ENCODE measurements around the gene TNNI3K. TPM values are rescaled to one million over a fixed set of nuclear protein-coding genes. Genes with fewer than 3 reads are reported as not detected.

The TNNI3K gene
- total and polyA plus RNA-seq, 9 donors = 0.73 to 2.6 (median 1.5) TPM; not detected in 1

- Histone ChIP-seq H3K36me3 (no peaks in the 10 kb centered on the region), H3K27ac (peak within 1 kb of the TSS in 1 of 2 donors; percentile 26), H3K27me3 (no peaks in the 10 kb centered on the region), H3K4me1 (ENCODE audit: insufficient read depth) (no peaks in the 10 kb centered on the region), H3K9me3 (no peaks in the 10 kb centered on the region), H3K4me3 (peak within 1 kb of the TSS; percentile 78)
- peak; percentile 93 to 98 (median 96) for DNase-seq
- TF ChIP-seq POLR2A (IDR thresholded peaks at IDR 0.05) (peak; percentile 73), EP300 (IDR thresholded peaks at IDR 0.05) (no peak)
- intact Hi-C loops (cut with DNase I) = no loop called here
- WGBS, 3 donors = 1 to 3% (median 2%) methylated on average over 41 of the region's 41 CpGs
Measured at GRCh38 chr1:74197657-74198552, 37.3 kb upstream of the TNNI3K start, which contains the start of the genes FPGT and LRRIQ3. TSS of gene FPGT (plus strand) at chr1:74198242. CDS start at chr1:74198279, 37 bp downstream. TSS of gene LRRIQ3 (minus strand) at chr1:74198176. CDS start at chr1:74183684, 14,492 bp downstream.

- Histone ChIP-seq H3K36me3 (no peaks in the 10 kb centered on the region), H3K27ac (no peak overlapping the region), H3K4me1 (ENCODE audit: insufficient read depth) (no peaks in the 10 kb centered on the region), H3K9me3 (no peaks in the 10 kb centered on the region), H3K4me3 (no peak overlapping the region), H3K27me3 (no peaks in the 10 kb centered on the region)
- 38 to 54% (median 38%) methylated on average over 5 of the region's 5 CpGs for WGBS, 3 donors
- no peak for DNase-seq
- TF ChIP-seq CTCF (IDR thresholded peaks at IDR 0.05) (no peak), EP300 (IDR thresholded peaks at IDR 0.05) (no peak)
- intact Hi-C loops (cut with DNase I) = no loop called here
Measured at GRCh38 chr1:74199504-74199903, 35.7 kb upstream of the TNNI3K start.

- no peaks in the 10 kb centered on the region for H3K27me3 ChIP-seq
- intact Hi-C loops (cut with DNase I) = no loop called here
- no peak overlapping the region for H3K4me3 ChIP-seq
- no peaks in the 10 kb centered on the region for H3K36me3 ChIP-seq
- no peak overlapping the region for H3K27ac ChIP-seq
- DNase-seq = no peak
- H3K4me1 ChIP-seq (ENCODE audit: insufficient read depth) = no peaks in the 10 kb centered on the region
- WGBS, 3 donors = 36 to 59% (median 59%) methylated on average over 2 of the region's 2 CpGs
- H3K9me3 ChIP-seq = no peaks in the 10 kb centered on the region
- no peak for TF ChIP-seq CTCF (IDR thresholded peaks at IDR 0.05)
- TF ChIP-seq EP300 (IDR thresholded peaks at IDR 0.05) = no peak
- TF ChIP-seq POLR2A (IDR thresholded peaks at IDR 0.05) = no peak
Measured at GRCh38 chr1:74205266-74205665, 29.9 kb upstream of the TNNI3K start.

- Histone ChIP-seq H3K4me3 (no peak overlapping the region), H3K27ac (no peak overlapping the region), H3K9me3 (no peaks in the 10 kb centered on the region), H3K36me3 (no peaks in the 10 kb centered on the region), H3K27me3 (no peaks in the 10 kb centered on the region), H3K4me1 (ENCODE audit: insufficient read depth) (no peaks in the 10 kb centered on the region)
- no peak for DNase-seq
- 93 to 96% (median 94%) methylated on average over 1 of the region's 1 CpG for WGBS, 3 donors
- no peak for TF ChIP-seq POLR2A (IDR thresholded peaks at IDR 0.05)
- TF ChIP-seq CTCF (IDR thresholded peaks at IDR 0.05) = no peak
- TF ChIP-seq EP300 (IDR thresholded peaks at IDR 0.05) = no peak
- intact Hi-C loops (cut with DNase I) = no loop called here
Measured at GRCh38 chr1:74215229-74215628, 20.0 kb upstream of the TNNI3K start.

- Histone ChIP-seq H3K9me3 (no peaks in the 10 kb centered on the region), H3K36me3 (no peaks in the 10 kb centered on the region), H3K27me3 (no peaks in the 10 kb centered on the region), H3K4me3 (no peak overlapping the region), H3K27ac (no peak overlapping the region), H3K4me1 (ENCODE audit: insufficient read depth) (no peaks in the 10 kb centered on the region)
- WGBS, 3 donors = 99% methylated on average over 5 of the region's 5 CpGs
- no peak for TF ChIP-seq CTCF (IDR thresholded peaks at IDR 0.05)
- TF ChIP-seq POLR2A (IDR thresholded peaks at IDR 0.05) = no peak
- no peak for TF ChIP-seq EP300 (IDR thresholded peaks at IDR 0.05)
- intact Hi-C loops (cut with DNase I) = no loop called here
- no peak for DNase-seq
Measured at GRCh38 chr1:74222701-74223100, 12.5 kb upstream of the TNNI3K start.
